T-helper 1 cell treated with Interleukin-12 subunit alpha and Interleukin-12 subunit beta and Interleukin-4 antibody, amounts not matched to agents 30 μg/mL and 1 μg/mL, for 36 hours (primary cell): ENCODE data around the gene NAGLU.

Experiments
- H3K27ac Mint-ChIP-seq: one replicate; pipeline ENCODE4 v1.8.0; 2021; ENCODE audit warnings: mild to moderate bottlenecking, mixed read lengths
- H3K27me3 Mint-ChIP-seq: one replicate; pipeline ENCODE4 v1.8.0; 2021; ENCODE audit warnings: low read depth, mixed read lengths
- H3K36me3 Mint-ChIP-seq: one replicate; pipeline ENCODE4 v1.8.0; 2021; ENCODE audit warnings: low read depth, mixed read lengths
- H3K4me1 Mint-ChIP-seq: one replicate; pipeline ENCODE4 v1.8.0; 2021; ENCODE audit warnings: low read depth, mixed read lengths
- H3K4me3 Mint-ChIP-seq: one replicate; pipeline ENCODE4 v1.8.0; 2021; ENCODE audit warnings: mild to moderate bottlenecking, moderate library complexity, mixed read lengths
- H3K9me3 Mint-ChIP-seq: one replicate; pipeline ENCODE4 v1.8.0; 2021; ENCODE audit warnings: mixed read lengths

NAGLU gene

DNA sequence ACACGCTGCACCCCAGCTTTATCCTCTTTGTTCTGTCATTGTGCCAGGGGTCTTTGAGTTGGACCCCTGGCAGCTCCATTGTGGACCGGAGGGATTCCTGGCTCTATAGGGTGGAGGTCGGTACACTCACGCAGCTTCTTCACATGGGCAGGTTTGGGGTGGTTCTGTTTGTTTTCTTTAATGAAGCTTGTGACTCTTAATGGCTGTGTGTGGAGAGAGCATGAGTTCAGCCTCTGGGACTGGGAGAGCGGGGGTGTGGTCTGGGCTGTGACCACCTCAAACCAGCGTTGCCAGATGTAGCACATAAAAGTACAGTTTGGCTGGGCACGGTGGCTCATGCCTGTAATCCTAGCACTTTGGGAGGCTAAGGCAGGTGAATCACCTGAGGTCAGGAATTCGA lies 21.2 kb upstream of the NAGLU start:
- Mint-ChIP-seq H3K27me3 (no peaks in the 10 kb centered on the region), H3K4me3 (no peak overlapping the region), H3K27ac (no peak overlapping the region), H3K4me1 (peaks cover 5% of the 10 kb centered on the region), H3K36me3 (peaks cover 7% of the 10 kb centered on the region), H3K9me3 (no peaks in the 10 kb centered on the region)

- Mint-ChIP-seq H3K27ac (no peak overlapping the region), H3K4me3 (no peak overlapping the region), H3K36me3 (peaks cover 10% of the 10 kb centered on the region), H3K27me3 (no peaks in the 10 kb centered on the region), H3K4me1 (peaks cover 5% of the 10 kb centered on the region), H3K9me3 (no peaks in the 10 kb centered on the region)
Measured at GRCh38 chr17:42517516-42517915, 18.5 kb upstream of the NAGLU start.

DNA sequence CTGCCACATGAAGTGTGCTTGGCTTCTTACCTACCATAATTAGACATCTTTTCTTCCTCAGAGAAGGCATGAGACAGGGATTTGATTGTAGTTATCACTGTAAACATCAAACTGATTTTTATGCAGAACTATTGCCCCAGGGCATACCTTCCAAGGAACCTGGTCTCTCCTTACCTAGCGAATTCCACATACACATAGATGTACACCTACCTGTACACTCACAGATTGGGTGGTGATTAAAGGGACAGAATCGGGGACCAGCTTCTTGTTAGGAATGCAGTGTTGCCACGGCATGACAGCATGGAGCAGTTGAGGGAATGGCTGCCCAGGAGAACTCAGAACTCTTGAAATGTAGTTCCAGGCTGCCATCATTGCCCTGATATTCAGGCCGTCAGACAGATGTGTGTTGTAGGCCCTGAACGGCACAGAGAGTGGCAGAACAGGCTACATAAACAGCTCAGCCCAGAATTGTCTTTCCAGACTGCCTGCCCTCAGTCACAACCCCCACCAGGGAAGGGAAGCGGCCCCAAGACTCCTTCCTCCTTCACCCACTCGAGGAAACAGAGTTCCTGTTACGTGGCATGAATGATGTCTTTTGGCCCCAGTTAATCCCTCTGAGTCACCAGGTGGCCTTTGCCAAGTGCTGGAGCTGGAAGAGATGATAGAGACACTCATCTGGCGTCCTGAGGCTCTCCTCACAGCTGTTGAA lies 17.8 kb upstream of the NAGLU start:
- Mint-ChIP-seq H3K4me3 (no peak overlapping the region), H3K4me1 (peaks cover 5% of the 10 kb centered on the region), H3K9me3 (no peaks in the 10 kb centered on the region), H3K27me3 (no peaks in the 10 kb centered on the region), H3K36me3 (peaks cover 10% of the 10 kb centered on the region), H3K27ac (no peak overlapping the region)

DNA sequence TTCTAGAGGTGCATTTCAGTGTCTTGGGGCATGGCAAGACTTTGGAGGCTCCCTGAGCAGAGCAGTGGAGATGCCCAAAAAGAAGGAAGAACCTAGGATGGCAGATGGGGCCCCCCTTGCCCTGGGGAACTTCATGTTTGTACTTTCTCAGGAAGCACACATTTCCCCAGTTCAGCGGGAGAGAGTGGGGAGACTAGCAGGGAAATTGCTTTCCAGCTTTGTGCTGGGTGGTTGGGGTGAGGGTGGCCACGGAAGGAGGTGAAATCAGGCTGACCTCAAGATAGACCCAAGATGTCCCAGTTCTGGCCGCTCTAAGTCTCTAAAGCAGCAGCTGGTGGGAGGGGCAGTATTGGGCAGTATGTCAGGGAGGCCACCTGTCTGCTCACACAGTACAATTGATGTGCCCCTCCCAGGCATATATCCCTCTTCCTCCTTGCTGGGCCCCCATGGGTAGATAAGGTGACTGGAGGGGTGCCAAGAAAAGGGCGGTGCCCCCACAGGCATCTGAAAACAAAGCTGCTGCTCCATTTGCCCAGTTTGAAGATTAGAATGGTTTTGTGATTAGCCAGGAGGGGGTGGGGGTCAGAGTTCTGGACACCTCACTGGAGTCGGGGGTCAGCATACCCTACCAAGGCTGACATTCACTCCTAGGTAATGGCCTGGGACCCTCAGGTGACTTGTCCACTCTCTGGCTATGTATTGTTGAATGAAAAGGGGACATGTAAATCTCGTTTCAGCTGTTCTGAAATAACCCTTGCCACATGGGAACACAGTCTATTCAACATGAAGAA lies 17.1 kb upstream of the NAGLU start:
- no peaks in the 10 kb centered on the region for H3K27me3 Mint-ChIP-seq
- peaks cover 5% of the 10 kb centered on the region for H3K4me1 Mint-ChIP-seq
- no peak overlapping the region for H3K27ac Mint-ChIP-seq
- no peaks in the 10 kb centered on the region for H3K9me3 Mint-ChIP-seq
- no peak overlapping the region for H3K4me3 Mint-ChIP-seq
- H3K36me3 Mint-ChIP-seq: peaks cover 7% of the 10 kb centered on the region

GRCh38 chr17:42519546-42520491 lies 16.2 kb upstream of the NAGLU start:
- H3K4me1 Mint-ChIP-seq: peaks cover 5% of the 10 kb centered on the region
- H3K9me3 Mint-ChIP-seq: no peaks in the 10 kb centered on the region
- no peaks in the 10 kb centered on the region for H3K27me3 Mint-ChIP-seq
- peaks cover 5% of the 10 kb centered on the region for H3K36me3 Mint-ChIP-seq
- no peak overlapping the region for H3K4me3 Mint-ChIP-seq
- H3K27ac Mint-ChIP-seq: no peak overlapping the region

DNA sequence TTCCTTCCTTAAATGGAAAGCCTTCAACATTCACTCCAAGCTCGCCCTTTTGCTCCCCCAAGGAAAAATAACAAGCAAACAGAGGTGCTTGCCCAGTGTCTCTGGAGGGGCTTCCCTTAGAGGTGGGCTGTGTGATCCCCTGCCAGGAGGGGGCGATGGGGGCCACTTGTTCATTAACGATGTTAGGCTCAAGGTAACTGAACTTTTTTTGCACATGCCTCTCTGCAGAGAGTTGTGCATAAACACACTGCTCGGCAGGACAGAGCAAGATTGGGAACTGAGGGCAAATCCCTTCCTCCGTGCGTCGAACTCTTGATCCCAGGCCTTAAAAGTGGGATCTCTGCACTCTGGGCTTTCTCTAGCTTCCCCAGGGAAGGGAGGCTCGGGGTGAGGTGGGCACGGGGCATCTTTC lies 15.5 kb upstream of the NAGLU start:
- H3K4me1 Mint-ChIP-seq: peaks cover 5% of the 10 kb centered on the region
- no peak overlapping the region for H3K4me3 Mint-ChIP-seq
- H3K36me3 Mint-ChIP-seq: peaks cover 2% of the 10 kb centered on the region

GRCh38 chr17:42521036-42521435 lies 15.0 kb upstream of the NAGLU start:
- H3K9me3 Mint-ChIP-seq: no peaks in the 10 kb centered on the region
- H3K4me1 Mint-ChIP-seq: peaks cover 5% of the 10 kb centered on the region
- no peak overlapping the region for H3K27ac Mint-ChIP-seq
- peaks cover 4% of the 10 kb centered on the region for H3K27me3 Mint-ChIP-seq
- no peak overlapping the region for H3K4me3 Mint-ChIP-seq
- peaks cover 2% of the 10 kb centered on the region for H3K36me3 Mint-ChIP-seq

More for the DNA sequence above, 15.5 kb upstream of the NAGLU start:
- Mint-ChIP-seq H3K9me3 (no peaks in the 10 kb centered on the region), H3K27me3 (peaks cover 4% of the 10 kb centered on the region), H3K27ac (no peak overlapping the region)

GRCh38 chr17:42521666-42522262 lies 14.3 kb upstream of the NAGLU start:
- Mint-ChIP-seq H3K4me1 (peaks cover 5% of the 10 kb centered on the region), H3K27me3 (peaks cover 4% of the 10 kb centered on the region), H3K36me3 (peaks cover 2% of the 10 kb centered on the region), H3K27ac (no peak overlapping the region), H3K9me3 (no peaks in the 10 kb centered on the region), H3K4me3 (no peak overlapping the region)

- no peaks in the 10 kb centered on the region for H3K9me3 Mint-ChIP-seq
- H3K4me3 Mint-ChIP-seq: no peak overlapping the region
- H3K4me1 Mint-ChIP-seq: peaks cover 6% of the 10 kb centered on the region
- H3K27me3 Mint-ChIP-seq: peaks cover 4% of the 10 kb centered on the region
- H3K36me3 Mint-ChIP-seq: peaks cover 2% of the 10 kb centered on the region
- no peak overlapping the region for H3K27ac Mint-ChIP-seq
Measured at GRCh38 chr17:42522263-42522790, 13.7 kb upstream of the NAGLU start.

DNA sequence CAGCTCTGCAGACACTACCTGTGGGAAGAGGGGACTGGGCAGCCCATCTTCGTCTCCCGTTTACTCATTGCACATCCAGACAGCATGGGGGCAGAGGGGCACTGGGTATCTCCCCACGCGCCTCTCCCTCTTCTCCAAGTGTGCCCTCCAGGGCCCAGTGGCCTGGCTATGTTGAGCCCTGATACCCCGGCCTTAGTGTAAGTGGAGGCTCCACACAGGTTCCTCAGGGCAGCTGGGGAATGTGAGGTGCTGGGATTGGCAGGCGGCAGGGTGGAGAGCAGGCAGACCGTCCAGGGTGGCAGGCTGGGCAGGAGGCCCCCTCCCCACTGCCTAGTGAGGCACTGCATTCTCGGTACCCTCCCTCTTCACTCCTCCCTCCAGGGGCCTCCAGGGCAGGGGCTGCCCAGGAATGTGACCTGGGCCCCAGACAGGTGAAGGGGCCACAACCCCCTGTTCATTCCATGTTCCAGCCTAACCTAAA lies 13.2 kb upstream of the NAGLU start:
- Mint-ChIP-seq H3K4me1 (peaks cover 4% of the 10 kb centered on the region), H3K27me3 (peaks cover 4% of the 10 kb centered on the region), H3K27ac (no peak overlapping the region), H3K4me3 (no peak overlapping the region), H3K9me3 (no peaks in the 10 kb centered on the region), H3K36me3 (peaks cover 2% of the 10 kb centered on the region)

DNA sequence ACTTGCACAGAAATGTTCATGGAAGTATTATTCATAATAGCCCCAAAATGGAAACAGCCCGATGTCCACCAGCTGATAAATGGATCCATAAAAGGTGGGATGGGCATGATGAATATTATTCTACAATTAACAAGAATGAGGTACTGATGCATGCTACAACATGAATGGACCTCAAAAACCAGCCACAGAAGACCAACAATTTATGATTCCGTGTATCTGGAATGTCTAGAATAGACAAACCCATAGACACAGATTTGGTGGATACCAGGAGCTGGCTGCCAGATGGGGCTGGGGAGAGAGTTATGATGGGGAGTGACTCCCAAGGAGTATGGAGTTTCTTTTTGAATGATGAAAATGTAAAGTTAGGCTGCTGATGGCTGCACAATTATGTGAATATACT lies 10.8 kb upstream of the NAGLU start:
- Mint-ChIP-seq H3K36me3 (peaks cover 2% of the 10 kb centered on the region), H3K9me3 (no peaks in the 10 kb centered on the region), H3K27ac (no peak overlapping the region), H3K4me1 (peaks cover 4% of the 10 kb centered on the region), H3K4me3 (no peak overlapping the region), H3K27me3 (peaks cover 4% of the 10 kb centered on the region)

- Mint-ChIP-seq H3K9me3 (no peaks in the 10 kb centered on the region), H3K4me3 (no peak overlapping the region), H3K36me3 (peaks cover 2% of the 10 kb centered on the region), H3K27ac (no peak overlapping the region), H3K4me1 (peaks cover 10% of the 10 kb centered on the region), H3K27me3 (peaks cover 4% of the 10 kb centered on the region)
Measured at GRCh38 chr17:42526031-42526444, 10.0 kb upstream of the NAGLU start.

GRCh38 chr17:42527932-42528331 lies 8.1 kb upstream of the NAGLU start:
- Mint-ChIP-seq H3K4me1 (peaks cover 18% of the 10 kb centered on the region), H3K27ac (no peak overlapping the region), H3K36me3 (no peaks in the 10 kb centered on the region), H3K9me3 (no peaks in the 10 kb centered on the region), H3K27me3 (peaks cover 4% of the 10 kb centered on the region), H3K4me3 (no peak overlapping the region)

DNA sequence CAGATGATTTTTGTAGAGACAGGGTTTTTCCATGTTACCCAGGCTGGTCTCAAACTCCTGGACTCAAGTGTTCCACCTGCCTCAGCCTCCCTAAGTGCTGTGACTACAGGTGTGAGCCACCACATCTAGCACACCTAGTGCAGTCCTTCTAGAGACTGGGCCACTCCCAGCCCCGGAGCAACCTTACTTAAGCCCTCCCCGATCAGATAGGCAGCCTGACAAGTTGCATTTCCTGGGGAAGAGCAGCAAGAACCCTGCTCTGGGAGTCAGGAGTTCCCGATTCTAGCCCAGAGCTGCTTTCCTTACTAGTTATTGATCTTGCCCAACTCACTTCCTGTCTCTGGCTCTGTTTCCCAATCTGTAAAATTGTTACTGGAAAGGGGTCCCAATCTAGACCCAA lies 7.0 kb upstream of the NAGLU start:
- Mint-ChIP-seq H3K4me1 (peaks cover 22% of the 10 kb centered on the region), H3K27ac (no peak overlapping the region), H3K27me3 (peaks cover 12% of the 10 kb centered on the region), H3K9me3 (no peaks in the 10 kb centered on the region), H3K36me3 (no peaks in the 10 kb centered on the region), H3K4me3 (no peak overlapping the region)
